ENCODE results near the gene AMBP. TPM values are rescaled to one million over a fixed set of nuclear protein-coding genes. Genes with fewer than 3 reads are reported as not detected.

AMBP gene
- total RNA-seq, 1 experiment from 2014 or later = 0.20 TPM

- H3K23ac ChIP-seq (ENCODE audit: insufficient read length, low read depth, low read length) = no peak overlapping the region
- H3K56ac ChIP-seq (ENCODE audit: insufficient read length, low read depth, low read length) = no peak overlapping the region
- H2BK5ac ChIP-seq (ENCODE audit: insufficient read length, low read length) = no peak overlapping the region
- H3K9ac ChIP-seq (ENCODE audit: extremely low read depth, insufficient read length, low read length) = no peak overlapping the region
- H3K27me3 ChIP-seq (ENCODE audit: insufficient read depth, low read length) = no peaks in the 10 kb centered on the region
- no peak overlapping the region for H3K27ac ChIP-seq (ENCODE audit: insufficient read length, low read depth, low read length)
- H3K4me3 Mint-ChIP-seq = no peak overlapping the region
- peaks cover 9 to 38% of the 10 kb centered on the region in 2 experiments for H3K4me1 Mint-ChIP-seq
- H4K8ac ChIP-seq (replicated peaks; ENCODE audit: insufficient read length, low read depth, low read length) = no peak overlapping the region
- H2BK12ac ChIP-seq (ENCODE audit: insufficient read length, low read depth, low read length) = no peak overlapping the region
- no peak overlapping the region for H2AFZ ChIP-seq (ENCODE audit: low read length)
- H4K5ac ChIP-seq (ENCODE audit: insufficient read length, low read depth, low read length) = no peak overlapping the region
- H4K91ac ChIP-seq (ENCODE audit: insufficient read length, low read depth, low read length) = no peak overlapping the region
- H3K14ac ChIP-seq (ENCODE audit: insufficient read depth, low read length) = no peak overlapping the region
- no peaks in the 10 kb centered on the region for H3K23me2 ChIP-seq (ENCODE audit: insufficient read length, low read depth, low read length, poor library complexity, severe bottlenecking)
- H2AK5ac ChIP-seq (ENCODE audit: insufficient read length, low read length) = no peak overlapping the region
- H3K4me2 ChIP-seq (ENCODE audit: insufficient read depth, insufficient read length, low read length) = no peak overlapping the region
- no peak overlapping the region for H2BK20ac ChIP-seq (ENCODE audit: low read depth, low read length, poor library complexity, severe bottlenecking)
- H3K9me3 ChIP-seq (ENCODE audit: control insufficient read depth, low read depth, low read length) = no peaks in the 10 kb centered on the region
- no peaks in the 10 kb centered on the region for H3K79me1 ChIP-seq (ENCODE audit: insufficient read depth, low read depth, low read length, poor library complexity, severe bottlenecking)
- no peak overlapping the region for H3K18ac ChIP-seq (ENCODE audit: insufficient read length, low read depth, low read length)
- no CpG with 5 or more reads among the region's 16 CpGs for WGBS (ENCODE audit: extremely low coverage, insufficient read length, low lambda C conversion rate)
- no peak for DNase-seq
- H3T11ph ChIP-seq (ENCODE audit: low read length) = no peak overlapping the region
- no peak overlapping the region for H3K4ac ChIP-seq (ENCODE audit: low read depth, low read length)
- H4K20me1 ChIP-seq (ENCODE audit: control insufficient read depth, insufficient read depth, insufficient read length) = no peaks in the 10 kb centered on the region
- H3K79me2 ChIP-seq (ENCODE audit: insufficient read depth, low read length) = no peaks in the 10 kb centered on the region
- H2BK120ac ChIP-seq (ENCODE audit: low read depth, low read length, poor library complexity, severe bottlenecking) = no peak overlapping the region
- H3K4me1 ChIP-seq (ENCODE audit: insufficient read depth, low read length) = no peaks in the 10 kb centered on the region
- TF ChIP-seq CTCF (conservative IDR thresholded peaks at IDR 0.05) = no peak
- no peaks in the 10 kb centered on the region for H3K9me3 Mint-ChIP-seq
- no peaks in the 10 kb centered on the region for H3K36me3 Mint-ChIP-seq (ENCODE audit: insufficient read depth in 1 of 3, low read depth in 3 of 3)
- no peak overlapping the region for H2BK15ac ChIP-seq (ENCODE audit: low read depth, low read length)
- no peak overlapping the region; a peak in 2 of 7 replicates for H3K27ac Mint-ChIP-seq
- H3K27me3 Mint-ChIP-seq (ENCODE audit: low read depth) = peaks cover 22% of the 10 kb centered on the region
These were observed 43.4 kb upstream of the AMBP start for GRCh38 chr9:114121227-114122135.
